A549 (cell line): Measurements from ENCODE around the gene SUMF1. TPM values are rescaled to one million over a fixed set of nuclear protein-coding genes. Genes with fewer than 3 reads are reported as not detected.

Source experiments
- ATAC-seq, 2 experiments: fragments of 200-7000 bp in 1 of 2; fragments of >200 bp in 1 of 2; cut with Nextera tagmentation in 1 of 2; cut with Tn5 transposase in 1 of 2; 3 replicates each; pipeline versions ENCODE4 v1.8.0 to v1.9.1; 2018 to 2020; ENCODE audit warnings: mild to moderate bottlenecking in 1 of 2, moderate library complexity in 1 of 2
- CTCF ChIA-PET: fragments of 300-600 bp; sonication (Branson Sonifier 250); formaldehyde crosslinking; extraction: SDS; loops from one replicate; lab custom pipeline; 2021; ENCODE audit warnings: antibody characterized with exemption, inconsistent platforms; lab: Yijun Ruan, JAX
- POLR2A ChIA-PET: fragments of 350-600 bp; formaldehyde crosslinking; extraction: SDS; loops from one replicate; lab custom pipeline; 2021; ENCODE audit warnings: antibody characterized with exemption, inconsistent platforms; lab: Yijun Ruan, JAX
- DNase-seq, 2 experiments: peaks; one replicate each; pipeline versions ENCODE4 v3.0.0 to v3.0.0-alpha.2; 2011 to 2016; ENCODE audit warnings: low read depth in 1 of 2, low spot score in 1 of 2
- FAIRE-seq: peaks from 2 replicates; lab custom pipeline; 2011; peaks lifted over from hg19 to GRCh38; lab: Jason Lieb, UNC
- H3K27ac ChIP-seq, 2 experiments: fragments of >200 bp; sonication (Bioruptor Twin); formaldehyde crosslinking; 3 replicates each; pipeline ENCODE4 v1.5.1; 2016 to 2017
- H3K4me1 ChIP-seq: fragments of >200 bp; sonication (Bioruptor Twin); formaldehyde crosslinking; 3 replicates; pipeline ENCODE4 v1.6.1; 2016
- H3K4me2 ChIP-seq: fragments of >200 bp; sonication (Bioruptor Twin); formaldehyde crosslinking; 3 replicates; pipeline ENCODE4 v1.6.1; 2016
- H3K4me3 ChIP-seq: fragments of >200 bp; sonication (Bioruptor Twin); formaldehyde crosslinking; 3 replicates; pipeline ENCODE4 v1.5.1; 2016
- H3K9me3 ChIP-seq: fragments of >200 bp; sonication (Bioruptor Twin); formaldehyde crosslinking; 3 replicates; pipeline ENCODE4 v1.6.1; 2016
- ATOH8 ChIP-seq: fragments of 250-450 bp; sonication (Bioruptor Pico); IDR thresholded peaks from 2 replicates; pipeline ENCODE4 v1.5.0; 2020; ENCODE audit warnings: low read depth, mild to moderate bottlenecking, moderate library complexity
- BCL3 ChIP-seq: fragments of >200 bp; sonication (Bioruptor Twin); formaldehyde crosslinking; IDR thresholded peaks from 3 replicates; pipeline ENCODE4 v1.6.1; 2016
- CEBPB ChIP-seq, 2 experiments: fragments of >200 bp in 1 of 2; sonication (Bioruptor Twin) in 1 of 2; formaldehyde crosslinking in 1 of 2; IDR thresholded peaks; 2 replicates each; pipeline ENCODE4 v1.6.1; 2012 to 2016
- CTCF ChIP-seq: fragments of >200 bp; sonication (Bioruptor Twin); formaldehyde crosslinking; IDR thresholded peaks from 3 replicates; pipeline ENCODE4 v1.5.1; 2016
- ESRRA ChIP-seq: fragments of 150-350 bp; IDR thresholded peaks from 2 replicates; pipeline ENCODE4 v1.6.1; 2014; ENCODE audit warnings: mild to moderate bottlenecking, low read length, borderline replicate concordance
- FOSB ChIP-seq: fragments of 250-450 bp; sonication (Bioruptor Pico); IDR thresholded peaks from 2 replicates; pipeline ENCODE4 v1.5.0; 2020; ENCODE audit warnings: mild to moderate bottlenecking, moderate library complexity
- GATA3 ChIP-seq: IDR thresholded peaks from 2 replicates; pipeline ENCODE4 v1.6.1; 2012; ENCODE audit warnings: borderline replicate concordance
- HES2 ChIP-seq: fragments of >200 bp; sonication (Bioruptor Twin); formaldehyde crosslinking; IDR thresholded peaks from 2 replicates; pipeline ENCODE4 v1.6.1; 2016
- HMGXB4 ChIP-seq: fragments of 250-450 bp; sonication (Bioruptor Pico); IDR thresholded peaks from 2 replicates; pipeline ENCODE4 v1.5.0; 2021; ENCODE audit warnings: mild to moderate bottlenecking, moderate library complexity, borderline replicate concordance
- HOXB13 ChIP-seq: fragments of 250-450 bp; sonication (Bioruptor Pico); IDR thresholded peaks from 2 replicates; pipeline ENCODE4 v1.5.0; 2020; ENCODE audit warnings: low read depth, mild to moderate bottlenecking, moderate library complexity
- JUNB ChIP-seq: fragments of >200 bp; sonication (Bioruptor Twin); formaldehyde crosslinking; IDR thresholded peaks from 2 replicates; pipeline ENCODE4 v1.6.1; 2016
- KDM1A ChIP-seq: fragments of 200-600 bp; sonication (generic); IDR thresholded peaks from 2 replicates; pipeline ENCODE4 v1.6.1; 2016; ENCODE audit warnings: low read depth, mild to moderate bottlenecking
- KDM5A ChIP-seq: fragments of 200-600 bp; sonication (generic); IDR thresholded peaks from 2 replicates; pipeline ENCODE4 v1.6.1; 2016; ENCODE audit warnings: antibody characterized with exemption, mild to moderate bottlenecking
- MAFK ChIP-seq: fragments of 450-650 bp; IDR thresholded peaks from 2 replicates; pipeline ENCODE4 v1.6.1; 2014; ENCODE audit not compliant: partially characterized antibody
- MAZ ChIP-seq: fragments of 150-350 bp; IDR thresholded peaks from 2 replicates; pipeline ENCODE4 v1.6.1; 2014; ENCODE audit warnings: antibody characterized with exemption, low read depth, low read length, borderline replicate concordance
- PBX3 ChIP-seq: IDR thresholded peaks from 2 replicates; pipeline ENCODE4 v1.6.1; 2012
- RCOR1 ChIP-seq: fragments of 150-350 bp; IDR thresholded peaks from 2 replicates; pipeline ENCODE4 v1.6.1; 2014; ENCODE audit warnings: antibody characterized with exemption, low read length, low read depth
- SMC3 ChIP-seq: fragments of >200 bp; sonication (Bioruptor Twin); formaldehyde crosslinking; IDR thresholded peaks from 3 replicates; pipeline ENCODE4 v1.6.1; 2018; ENCODE audit warnings: inconsistent platforms
- SREBF2 ChIP-seq: fragments of 450-650 bp; IDR thresholded peaks from 2 replicates; pipeline ENCODE4 v1.6.1; 2014; ENCODE audit warnings: mild to moderate bottlenecking, moderate library complexity
- TFCP2L1 ChIP-seq: fragments of 250-450 bp; sonication (Bioruptor Pico); IDR thresholded peaks from 2 replicates; pipeline ENCODE4 v1.5.0; 2021; ENCODE audit warnings: mild to moderate bottlenecking
- USF2 ChIP-seq: fragments of 450-650 bp; IDR thresholded peaks from 2 replicates; pipeline ENCODE4 v1.6.1; 2014; ENCODE audit warnings: antibody characterized with exemption
- ZFP36 ChIP-seq: fragments of 450-650 bp; IDR thresholded peaks from 2 replicates; pipeline ENCODE4 v1.6.1; 2014; ENCODE audit warnings: borderline replicate concordance; ENCODE audit not compliant: partially characterized antibody
- WGBS: methylation state at CpG from one replicate; pipeline ENCODE4 v1.1.6; 2017; ENCODE audit errors: missing lambda C conversion rate; 5-methylcytosine and 5-hydroxymethylcytosine counted together
- polyA plus RNA-seq, 4 experiments: library from polyadenylated mRNA; depleted of rRNA in 3 of 4; stranded (reverse); fragments of >200 nt; fragmentation: RNase III in 1 of 4; extraction: RNeasy Plus Mini Kit Qiagen cat#74134 plus additional on column Dnase treatment in 1 of 4; gene quantifications; 2 replicates in 3 of 4; 3 replicates in 1 of 4; pipeline ENCODE4 v1.2.3, GENCODE V29; 2011 to 2017

SUMF1 gene
- polyA plus RNA-seq, 2 of the 4 experiments (the other 2 are of a cell fraction) = 20.9 to 25.4 TPM

- POLR2A ChIA-PET = no interaction called here
- Histone ChIP-seq H3K4me2 (no peak overlapping the region), H3K4me1 (no peaks in the 10 kb centered on the region), H3K9me3 (no peaks in the 10 kb centered on the region), H3K27ac (no peak overlapping the region), H3K4me3 (no peak overlapping the region)
- no peak for DNase-seq
- WGBS = 68% methylated on average over 5 of the region's 5 CpGs
- CTCF ChIA-PET = interaction anchor here (0.6 to 1.1 kb wide), 2 partner anchors 13 to 72 kb away, joined by 3 read pairs; no protein-coding TSS in a partner anchor
- no peak for FAIRE-seq
- TF ChIP-seq GATA3 (no peak), CEBPB (IDR thresholded peaks at IDR 0.05) (no peak), PBX3 (no peak), JUNB (no peak), HES2 (no peak), KDM1A (no peak), RCOR1 (no peak), MAFK (no peak), ZFP36 (no peak), SREBF2 (no peak), KDM5A (no peak), CTCF (no peak), TFCP2L1 (no peak), USF2 (no peak)
- ATAC-seq = no peak
Observed at GRCh38 chr3:4514321-4514720, 47.3 kb upstream of the SUMF1 start.

- no peak overlapping the region for H3K27ac ChIP-seq
Observed at GRCh38 chr3:4512895-4513616, 46.0 kb upstream of the SUMF1 start.

More at GRCh38 chr3:4512895-4513616, 46.0 kb upstream of the SUMF1 start:
- no peak for ATAC-seq
- FAIRE-seq = no peak
- POLR2A ChIA-PET = no interaction called here
- Histone ChIP-seq H3K4me2 (no peak overlapping the region), H3K4me1 (no peaks in the 10 kb centered on the region), H3K9me3 (no peaks in the 10 kb centered on the region), H3K4me3 (no peak overlapping the region)
- 84% methylated on average over 15 of the region's 15 CpGs for WGBS
- no peak for DNase-seq
- CTCF ChIA-PET = interaction anchor here (0.8 kb wide), 1 partner anchor 12 kb away, joined by 3 read pairs; no protein-coding TSS in a partner anchor
- TF ChIP-seq HOXB13 (CRISPR knock-in tag) (no peak), FOSB (CRISPR knock-in tag) (no peak), ESRRA (no peak), ZFP36 (no peak), HMGXB4 (CRISPR knock-in tag) (no peak), ATOH8 (CRISPR knock-in tag) (no peak), BCL3 (no peak), HES2 (no peak), SMC3 (no peak), MAZ (no peak), CTCF (no peak)
- TF ChIP-seq, all 56 proteins: peak for 0
